HepG2 (cell line): ENCODE data around the gene WDR59. TPM values are rescaled to one million over a fixed set of nuclear protein-coding genes. Genes with fewer than 3 reads are reported as not detected.

Experiments
- ARNT2 ChIP-seq: sonication (generic); formaldehyde crosslinking; IDR thresholded peaks from 2 replicates; pipeline ENCODE4 v1.8.0; 2022; ENCODE audit warnings: mild to moderate bottlenecking, low read depth, missing genetic modification reagents, moderate library complexity
- CCDC6 ChIP-seq: sonication (generic); formaldehyde crosslinking; IDR thresholded peaks from 2 replicates; pipeline ENCODE4 v1.8.1; 2022; ENCODE audit warnings: mild to moderate bottlenecking, missing genetic modification reagents, moderate library complexity
- GABPA ChIP-seq, 2 experiments: IDR thresholded peaks; 2 replicates each; pipeline ENCODE4 v1.6.1; 2011 to 2016; ENCODE audit warnings: low read depth in 2 of 2, low read length in 1 of 2, missing biosample characterization in 1 of 2, missing genetic modification characterization in 1 of 2
- MIER2 ChIP-seq: IDR thresholded peaks from 2 replicates; pipeline ENCODE4 v1.6.1; 2016; ENCODE audit warnings: missing biosample characterization, missing genetic modification reagents
- MZF1 ChIP-seq: sonication (generic); formaldehyde crosslinking; IDR thresholded peaks from 2 replicates; pipeline ENCODE4 v1.8.1; 2023; ENCODE audit warnings: mild to moderate bottlenecking, missing genetic modification reagents, borderline replicate concordance
- NFE2L2 ChIP-seq: fragments of 150-350 bp; IDR thresholded peaks from 2 replicates; pipeline ENCODE4 v1.6.1; 2014; ENCODE audit warnings: low read length
- NFYB ChIP-seq: sonication (generic); formaldehyde crosslinking; IDR thresholded peaks from 2 replicates; pipeline ENCODE4 v1.4.0; 2020; ENCODE audit warnings: missing genetic modification reagents
- POLR2A ChIP-seq, 2 experiments: IDR thresholded peaks; 2 replicates each; pipeline ENCODE4 v1.6.1; 2011; ENCODE audit warnings: low read depth in 2 of 2, low read length in 2 of 2, mild to moderate bottlenecking in 1 of 2, moderate library complexity in 1 of 2; ENCODE audit not compliant: insufficient read depth in 1 of 2
- SRSF4 ChIP-seq: fragments of 200-400 bp; formaldehyde crosslinking; IDR thresholded peaks from one replicate; pipeline ENCODE4 v1.6.1; 2018; ENCODE audit warnings: mild to moderate bottlenecking, low read depth, low read length, moderate library complexity; ENCODE audit not compliant: poor library complexity, severe bottlenecking
- TFAP4 ChIP-seq: sonication (generic); IDR thresholded peaks from 2 replicates; pipeline ENCODE4 v1.6.1; 2016; ENCODE audit warnings: low read depth, borderline replicate concordance
- TP53 ChIP-seq: sonication (generic); formaldehyde crosslinking; conservative IDR thresholded peaks from 2 replicates; pipeline ENCODE4 v1.4.0; 2020; ENCODE audit warnings: missing genetic modification reagents
- U2AF1 ChIP-seq: fragments of 200-400 bp; formaldehyde crosslinking; optimal IDR thresholded peaks from 2 replicates; pipeline ENCODE3; 2017; ENCODE audit warnings: mild to moderate bottlenecking, low read depth, low read length
- ZBTB21 ChIP-seq: sonication (generic); formaldehyde crosslinking; IDR thresholded peaks from 2 replicates; pipeline ENCODE4 v1.4.0; 2020; ENCODE audit warnings: missing genetic modification reagents
- ZBTB38 ChIP-seq: sonication (generic); formaldehyde crosslinking; IDR thresholded peaks from 2 replicates; pipeline ENCODE4 v1.5.1; 2020; ENCODE audit warnings: mild to moderate bottlenecking, missing genetic modification reagents
- ZNF484 ChIP-seq: sonication (generic); formaldehyde crosslinking; IDR thresholded peaks from 2 replicates; pipeline ENCODE4 v1.5.1; 2020; ENCODE audit warnings: mild to moderate bottlenecking, low read depth, missing genetic modification reagents, borderline replicate concordance
- ZNF792 ChIP-seq: IDR thresholded peaks from 2 replicates; pipeline ENCODE4 v1.6.1; 2016
- ZNF839 ChIP-seq: sonication (generic); formaldehyde crosslinking; IDR thresholded peaks from 2 replicates; pipeline ENCODE4 v1.4.0; 2020; ENCODE audit warnings: missing genetic modification reagents, mild to moderate bottlenecking, borderline replicate concordance
- polyA plus RNA-seq, 8 experiments: library from polyadenylated mRNA; depleted of rRNA in 3 of 8; stranded (reverse) in 7 of 8; unstranded in 1 of 8; fragments of >200 nt; fragmentation: Illumina TruSeq in 4 of 8; extraction: Trizol in 4 of 8; gene quantifications; 2 replicates each; pipeline versions ENCODE4 v1.2.1 to v1.2.3, GENCODE V29; 2011 to 2016; ENCODE audit warnings: low read depth in 4 of 8, missing spikeins in 1 of 8, mixed read lengths in 1 of 8; ENCODE audit not compliant: insufficient read depth in 1 of 8
- total RNA-seq, 5 experiments: library from RNA; depleted of rRNA; stranded (reverse); fragments of >200 nt; fragmentation: Illumina TruSeq; extraction: Trizol; gene quantifications; 2 replicates each; pipeline ENCODE4 v1.2.3, GENCODE V29; 2016; ENCODE audit warnings: low read depth in 1 of 5
- TF ChIP-seq, protein P1 (sequence below): sonication (generic); formaldehyde crosslinking; IDR thresholded peaks from 2 replicates; pipeline ENCODE4 v1.4.0; 2020; ENCODE audit warnings: missing genetic modification reagents, mild to moderate bottlenecking, borderline replicate concordance
- TF ChIP-seq, protein P2 (sequence below): sonication (generic); formaldehyde crosslinking; conservative IDR thresholded peaks from 2 replicates; pipeline ENCODE4 v1.8.1; 2023; ENCODE audit warnings: missing genetic modification reagents
- TF ChIP-seq, protein P3 (sequence below): sonication (generic); formaldehyde crosslinking; IDR thresholded peaks from 2 replicates; pipeline ENCODE4 v1.4.0; 2020; ENCODE audit warnings: mild to moderate bottlenecking, missing genetic modification reagents
- TF ChIP-seq, protein P4 (sequence below): sonication (generic); formaldehyde crosslinking; IDR thresholded peaks from 2 replicates; pipeline ENCODE4 v1.4.0; 2020; ENCODE audit warnings: missing genetic modification reagents

WDR59 gene
- total and polyA plus RNA-seq, 2 of the 13 experiments (the other 11 are each of a cell fraction or from before 2014, with no cell fraction given) = 65.2 to 306 TPM

GRCh38 chr16:74991593-74992403 lies 6.9 kb upstream of the WDR59 start (continued):
- TF ChIP-seq MZF1 (CRISPR knock-in tag) (no peak), GABPA (IDR thresholded peaks at IDR 0.05; ENCODE audit: low read depth, low read length) (no peak), GABPA (CRISPR knock-in tag; IDR thresholded peaks at IDR 0.05; ENCODE audit: low read depth) (peak; percentile 47; the same call in 1 of the 2 replicates), NFE2L2 (no peak), POLR2A (IDR thresholded peaks at IDR 0.05; ENCODE audit: insufficient read depth in 1 of 2, low read depth in 2 of 2, low read length in 2 of 2) (peak; percentile 46 to 50; a peak in 3 of 4 replicates), U2AF1 (no peak), TFAP4 (peak; percentile 79), ZNF484 (CRISPR knock-in tag) (no peak), CCDC6 (peak; percentile 34; the same call in 1 of the 2 replicates), ZNF839 (no peak), NFYB (CRISPR knock-in tag) (no peak), TP53 (no peak; the same call in none of the 2 replicates), ZBTB21 (CRISPR knock-in tag) (no peak), MIER2 (CRISPR knock-in tag) (no peak), ZBTB38 (CRISPR knock-in tag) (peak; percentile 61), ARNT2 (no peak; the same call in 1 of the 2 replicates), ZNF792 (CRISPR knock-in tag) (peak; percentile 79; the same call in 1 of the 2 replicates), SRSF4 (no peak)
- TF ChIP-seq, protein P1, sequence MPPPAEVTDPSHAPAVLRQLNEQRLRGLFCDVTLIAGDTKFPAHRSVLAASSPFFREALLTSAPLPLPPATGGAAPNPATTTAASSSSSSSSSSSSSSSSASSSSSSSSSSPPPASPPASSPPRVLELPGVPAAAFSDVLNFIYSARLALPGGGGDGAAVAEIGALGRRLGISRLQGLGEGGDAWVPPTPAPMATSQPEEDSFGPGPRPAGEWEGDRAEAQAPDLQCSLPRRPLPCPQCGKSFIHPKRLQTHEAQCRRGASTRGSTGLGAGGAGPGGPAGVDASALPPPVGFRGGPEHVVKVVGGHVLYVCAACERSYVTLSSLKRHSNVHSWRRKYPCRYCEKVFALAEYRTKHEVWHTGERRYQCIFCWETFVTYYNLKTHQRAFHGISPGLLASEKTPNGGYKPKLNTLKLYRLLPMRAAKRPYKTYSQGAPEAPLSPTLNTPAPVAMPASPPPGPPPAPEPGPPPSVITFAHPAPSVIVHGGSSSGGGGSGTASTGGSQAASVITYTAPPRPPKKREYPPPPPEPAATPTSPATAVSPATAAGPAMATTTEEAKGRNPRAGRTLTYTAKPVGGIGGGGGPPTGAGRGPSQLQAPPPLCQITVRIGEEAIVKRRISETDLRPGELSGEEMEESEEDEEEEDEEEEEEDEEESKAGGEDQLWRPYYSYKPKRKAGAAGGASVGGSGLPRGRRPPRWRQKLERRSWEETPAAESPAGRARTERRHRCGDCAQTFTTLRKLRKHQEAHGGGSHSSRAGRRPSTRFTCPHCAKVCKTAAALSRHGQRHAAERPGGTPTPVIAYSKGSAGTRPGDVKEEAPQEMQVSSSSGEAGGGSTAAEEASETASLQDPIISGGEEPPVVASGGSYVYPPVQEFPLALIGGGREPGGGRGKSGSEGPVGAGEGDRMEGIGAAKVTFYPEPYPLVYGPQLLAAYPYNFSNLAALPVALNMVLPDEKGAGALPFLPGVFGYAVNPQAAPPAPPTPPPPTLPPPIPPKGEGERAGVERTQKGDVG (CRISPR knock-in tag) = peak; percentile 53; the same call in 1 of the 2 replicates
- TF ChIP-seq, protein P2, sequence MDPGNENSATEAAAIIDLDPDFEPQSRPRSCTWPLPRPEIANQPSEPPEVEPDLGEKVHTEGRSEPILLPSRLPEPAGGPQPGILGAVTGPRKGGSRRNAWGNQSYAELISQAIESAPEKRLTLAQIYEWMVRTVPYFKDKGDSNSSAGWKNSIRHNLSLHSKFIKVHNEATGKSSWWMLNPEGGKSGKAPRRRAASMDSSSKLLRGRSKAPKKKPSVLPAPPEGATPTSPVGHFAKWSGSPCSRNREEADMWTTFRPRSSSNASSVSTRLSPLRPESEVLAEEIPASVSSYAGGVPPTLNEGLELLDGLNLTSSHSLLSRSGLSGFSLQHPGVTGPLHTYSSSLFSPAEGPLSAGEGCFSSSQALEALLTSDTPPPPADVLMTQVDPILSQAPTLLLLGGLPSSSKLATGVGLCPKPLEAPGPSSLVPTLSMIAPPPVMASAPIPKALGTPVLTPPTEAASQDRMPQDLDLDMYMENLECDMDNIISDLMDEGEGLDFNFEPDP (CRISPR knock-in tag) = no peak
- TF ChIP-seq, protein P3, sequence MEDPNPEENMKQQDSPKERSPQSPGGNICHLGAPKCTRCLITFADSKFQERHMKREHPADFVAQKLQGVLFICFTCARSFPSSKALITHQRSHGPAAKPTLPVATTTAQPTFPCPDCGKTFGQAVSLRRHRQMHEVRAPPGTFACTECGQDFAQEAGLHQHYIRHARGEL (CRISPR knock-in tag) = no peak
- TF ChIP-seq, protein P4, sequence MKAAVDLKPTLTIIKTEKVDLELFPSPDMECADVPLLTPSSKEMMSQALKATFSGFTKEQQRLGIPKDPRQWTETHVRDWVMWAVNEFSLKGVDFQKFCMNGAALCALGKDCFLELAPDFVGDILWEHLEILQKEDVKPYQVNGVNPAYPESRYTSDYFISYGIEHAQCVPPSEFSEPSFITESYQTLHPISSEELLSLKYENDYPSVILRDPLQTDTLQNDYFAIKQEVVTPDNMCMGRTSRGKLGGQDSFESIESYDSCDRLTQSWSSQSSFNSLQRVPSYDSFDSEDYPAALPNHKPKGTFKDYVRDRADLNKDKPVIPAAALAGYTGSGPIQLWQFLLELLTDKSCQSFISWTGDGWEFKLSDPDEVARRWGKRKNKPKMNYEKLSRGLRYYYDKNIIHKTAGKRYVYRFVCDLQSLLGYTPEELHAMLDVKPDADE (CRISPR knock-in tag) = no peak
